HG03045 (cell line): ENCODE data around the gene SH3BP4.

ENCODE experiments used
- ATAC-seq: cut with Tn5 transposase; IDR thresholded peaks from one replicate; pipeline ENCODE4 v1.9.1; 2021; ENCODE audit warnings: mild to moderate bottlenecking, moderate library complexity; ENCODE audit not compliant: unreplicated experiment

Gene SH3BP4

GRCh38 chr2:234964631-234965461 is 13.0 kb downstream of the SH3BP4 start:
- no peak for ATAC-seq

DNA sequence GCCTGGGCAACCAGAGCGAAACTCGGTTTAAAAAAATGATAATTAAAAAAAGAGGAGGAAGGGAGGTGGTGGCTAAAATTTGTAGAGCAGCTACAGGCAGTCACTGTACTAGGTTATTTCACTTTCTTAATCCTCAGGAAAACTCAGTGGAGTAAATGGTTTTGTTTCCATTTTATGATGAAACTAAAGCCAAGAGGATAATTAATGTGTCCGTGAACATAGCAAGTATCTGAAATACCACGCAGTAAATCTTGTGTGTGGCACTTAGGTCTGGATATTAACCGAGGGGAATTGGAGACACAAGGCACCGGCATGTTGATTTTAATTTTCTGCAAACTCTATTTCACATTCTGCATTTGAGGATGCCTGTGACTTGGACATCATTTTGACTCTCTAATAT is 14.5 kb downstream of the SH3BP4 start:
- no peak for ATAC-seq

- ATAC-seq: no peak
These were observed 15.5 kb downstream of the SH3BP4 start for GRCh38 chr2:234967201-234967869.

DNA sequence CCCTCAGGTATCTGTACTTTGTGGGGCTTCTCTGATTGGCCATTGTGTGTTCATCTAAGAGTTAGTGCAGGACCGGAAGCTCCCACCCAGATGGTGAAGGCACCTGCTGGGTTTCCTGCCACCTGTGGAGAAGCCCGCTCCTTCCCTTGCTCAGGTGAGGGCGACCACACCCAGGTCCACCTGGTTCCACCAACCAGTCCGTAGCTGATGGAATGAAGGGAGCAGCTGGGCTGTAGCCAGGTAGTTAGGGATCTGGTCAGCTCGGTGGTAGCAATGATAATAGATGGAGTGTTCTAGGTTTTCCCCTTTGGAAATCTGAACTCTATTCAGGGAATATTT is 16.0 kb downstream of the SH3BP4 start:
- no peak for ATAC-seq

DNA sequence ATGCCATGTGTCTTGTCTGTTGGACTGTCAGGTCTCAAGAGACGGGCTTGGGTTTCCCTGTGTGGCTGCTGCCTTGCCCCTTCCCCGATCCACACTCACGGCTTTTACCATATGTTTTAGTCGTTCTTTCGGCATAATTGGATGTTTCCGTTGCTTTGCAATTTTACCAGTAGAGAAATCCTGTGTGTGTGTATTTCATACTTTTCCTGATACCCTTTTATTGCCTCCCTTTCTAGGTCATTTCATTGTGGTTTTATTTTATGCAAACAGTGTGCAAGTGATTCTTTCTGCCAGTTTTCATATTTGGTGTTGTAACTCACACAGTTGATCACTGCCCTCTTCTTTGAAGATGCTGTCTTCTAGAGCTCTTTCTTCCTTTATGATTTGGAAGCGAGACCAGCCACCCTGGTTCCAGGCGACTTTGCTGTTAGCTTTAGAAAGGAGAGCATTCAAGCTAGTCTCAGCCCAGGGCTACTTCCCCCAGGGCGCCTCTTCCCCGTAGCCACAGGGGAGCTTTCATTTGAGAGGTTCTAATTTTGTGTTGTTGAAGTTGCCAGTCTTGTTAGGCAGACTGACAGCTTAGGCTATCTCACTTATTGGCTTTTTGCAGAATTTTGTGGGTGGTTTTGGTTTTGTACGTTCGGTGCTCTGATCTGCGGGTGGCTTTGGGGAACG is 17.0 kb downstream of the SH3BP4 start:
- ATAC-seq: no peak

- no peak for ATAC-seq
These were observed 17.7 kb downstream of the SH3BP4 start for GRCh38 chr2:234969306-234970098.

DNA sequence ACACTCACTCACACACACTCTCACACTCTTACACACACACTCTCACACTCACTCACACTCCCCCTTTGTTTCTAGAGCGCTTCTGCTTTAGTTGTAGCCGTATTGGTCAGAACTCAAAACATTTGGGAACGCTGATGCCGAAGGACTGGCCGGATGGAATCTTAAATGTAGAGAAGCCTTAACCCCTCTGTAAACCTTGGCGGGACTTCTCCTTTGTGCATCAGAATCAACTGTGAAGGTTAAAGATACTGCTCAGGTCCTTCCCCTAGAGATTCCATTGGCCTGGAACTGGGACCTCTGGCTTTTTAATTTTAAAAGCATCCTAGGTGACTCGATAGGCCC is 18.3 kb downstream of the SH3BP4 start:
- ATAC-seq: no peak

DNA sequence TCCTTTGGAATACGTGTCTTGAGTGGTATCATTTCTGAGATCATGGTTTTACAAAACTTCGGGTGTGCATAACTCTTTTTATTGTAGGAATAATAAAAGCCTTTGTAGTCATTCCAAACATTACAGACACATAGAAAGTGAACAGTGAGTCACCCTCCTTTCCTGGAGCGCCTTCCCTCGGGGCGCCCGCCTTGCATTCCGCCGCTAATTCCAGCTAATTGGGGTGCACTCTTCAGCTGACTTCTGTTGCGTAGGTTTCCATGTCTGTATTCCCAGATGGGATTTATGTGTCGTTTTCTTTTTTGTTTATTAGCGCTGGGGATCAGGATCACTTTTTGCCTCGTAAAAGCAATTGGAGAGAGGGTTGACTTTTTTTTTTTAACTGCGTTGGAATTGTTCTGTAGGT is 18.7 kb downstream of the SH3BP4 start:
- ATAC-seq: no peak

DNA sequence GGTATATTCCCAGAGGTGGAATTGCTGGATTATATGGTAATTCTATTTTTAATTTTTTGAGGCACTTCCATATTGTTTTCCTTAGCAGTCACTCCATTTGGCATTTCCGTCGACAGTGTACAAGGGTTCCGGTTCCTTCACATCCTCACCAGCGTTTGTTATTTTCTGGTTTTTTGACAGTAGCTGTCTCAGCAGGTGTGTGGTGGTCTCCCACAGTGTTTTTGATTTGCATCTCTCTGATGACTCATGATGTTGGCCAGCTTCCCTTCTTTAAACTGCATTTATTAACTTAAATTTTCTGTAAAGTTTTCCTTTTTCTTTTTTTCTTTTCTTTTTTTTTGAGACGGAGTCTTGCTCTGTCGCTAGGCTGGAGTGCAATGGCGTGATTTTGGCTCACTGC is 19.7 kb downstream of the SH3BP4 start:
- no peak for ATAC-seq

GRCh38 chr2:234973008-234973407 is 21.2 kb downstream of the SH3BP4 start:
- ATAC-seq: no peak

DNA sequence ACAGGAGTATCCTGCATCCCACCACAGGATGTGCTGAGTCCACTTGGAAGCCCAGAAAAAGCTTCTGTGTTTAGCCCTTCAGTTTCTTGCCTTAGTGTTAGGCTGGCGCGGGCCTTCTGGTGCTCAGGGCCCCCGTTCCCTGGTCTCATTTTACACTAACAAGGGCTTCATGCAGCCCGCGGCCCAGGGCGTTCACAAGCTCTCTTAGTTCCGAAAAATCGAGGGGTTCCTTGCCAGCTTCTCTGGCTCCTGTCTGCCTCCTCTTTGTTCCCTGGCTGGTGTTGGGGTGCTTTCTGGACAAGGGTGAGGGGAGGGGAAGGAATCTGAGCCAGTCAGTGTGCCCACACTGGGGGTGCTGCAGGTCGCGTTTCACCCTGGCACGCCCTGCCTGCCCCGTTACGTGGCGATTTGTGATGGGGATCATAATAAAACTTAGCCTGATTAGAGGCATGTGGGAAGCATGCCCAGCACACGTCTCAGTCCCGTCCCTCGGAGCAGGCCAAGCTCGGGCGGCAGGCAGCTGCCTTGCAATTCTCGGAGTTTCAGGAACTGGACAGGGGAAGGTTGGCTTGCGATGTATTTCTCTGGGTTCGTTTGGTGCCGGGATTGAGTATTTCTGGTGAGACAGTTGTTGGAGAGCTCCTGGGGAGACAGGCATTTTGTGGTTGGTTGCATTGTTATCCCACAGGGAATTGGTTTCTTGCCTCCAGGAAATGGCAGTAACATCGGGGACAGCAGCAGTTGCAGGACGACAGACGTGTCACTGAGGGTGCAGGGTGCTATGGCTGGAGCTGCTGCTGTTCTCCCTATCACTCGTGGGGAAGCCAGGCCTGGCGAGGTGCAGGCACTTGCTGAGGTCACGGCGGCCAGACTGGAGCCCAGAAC is 22.9 kb downstream of the SH3BP4 start:
- ATAC-seq: no peak

GRCh38 chr2:234975611-234976010 is 23.8 kb downstream of the SH3BP4 start:
- ATAC-seq: no peak

DNA sequence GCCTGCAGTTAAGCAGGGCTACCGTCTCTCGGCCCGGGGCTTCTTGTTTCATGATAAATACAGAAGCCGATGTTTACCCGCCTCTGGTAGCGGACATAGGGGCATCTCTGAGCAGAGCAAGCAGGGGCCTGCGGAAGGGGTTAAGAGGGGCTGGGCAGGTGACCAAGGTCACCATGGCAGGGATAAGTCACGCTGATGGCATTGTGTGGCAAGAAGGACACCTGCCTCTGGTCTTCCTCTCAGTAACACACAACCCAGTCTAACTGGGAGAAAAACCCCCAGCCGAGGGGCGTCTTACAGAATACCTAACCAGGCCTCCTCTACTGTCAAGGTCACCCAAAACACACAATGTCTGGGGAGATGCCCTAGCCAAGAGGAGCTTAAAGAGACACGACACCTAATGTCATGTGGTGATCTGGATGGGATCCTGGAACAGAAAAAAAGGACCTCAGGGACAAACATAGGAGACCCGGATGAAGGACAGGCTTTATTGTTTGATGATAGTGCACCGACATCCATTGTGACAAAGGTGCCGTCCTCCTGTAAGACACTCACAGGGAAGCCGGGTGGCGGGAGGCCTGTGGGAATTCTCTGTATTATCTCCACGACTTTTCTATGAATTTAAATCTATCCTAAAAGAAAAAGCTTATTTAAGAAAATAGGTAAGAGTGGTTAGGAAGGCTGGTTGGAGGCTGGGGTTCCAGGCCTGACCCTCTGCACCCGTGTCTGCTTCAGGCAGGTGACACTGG is 24.8 kb downstream of the SH3BP4 start:
- ATAC-seq: no peak

DNA sequence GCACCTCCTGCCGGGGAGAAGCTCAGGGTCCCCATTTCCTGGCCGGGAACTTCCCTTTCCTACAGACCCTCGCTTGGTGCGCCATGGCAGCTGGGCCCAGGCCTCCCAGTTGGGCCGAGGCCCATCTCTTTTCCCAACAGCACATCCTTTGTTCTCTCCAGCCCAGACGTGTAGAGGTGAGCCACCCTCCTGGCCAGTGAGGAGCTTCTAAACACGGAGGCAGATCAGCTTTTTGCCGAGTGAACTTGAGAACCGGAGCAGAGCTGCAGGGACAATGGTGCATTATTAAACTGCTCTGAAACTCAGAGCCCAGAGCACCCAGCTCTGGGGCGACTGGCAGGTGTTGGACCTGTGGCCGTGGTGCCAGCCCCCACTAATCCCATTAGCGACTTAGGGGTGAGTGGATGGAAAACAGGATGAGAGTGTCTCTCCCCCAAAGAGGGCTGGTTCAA is 25.4 kb downstream of the SH3BP4 start:
- ATAC-seq: no peak

GRCh38 chr2:234978466-234979203 is 26.8 kb downstream of the SH3BP4 start:
- ATAC-seq: no peak

DNA sequence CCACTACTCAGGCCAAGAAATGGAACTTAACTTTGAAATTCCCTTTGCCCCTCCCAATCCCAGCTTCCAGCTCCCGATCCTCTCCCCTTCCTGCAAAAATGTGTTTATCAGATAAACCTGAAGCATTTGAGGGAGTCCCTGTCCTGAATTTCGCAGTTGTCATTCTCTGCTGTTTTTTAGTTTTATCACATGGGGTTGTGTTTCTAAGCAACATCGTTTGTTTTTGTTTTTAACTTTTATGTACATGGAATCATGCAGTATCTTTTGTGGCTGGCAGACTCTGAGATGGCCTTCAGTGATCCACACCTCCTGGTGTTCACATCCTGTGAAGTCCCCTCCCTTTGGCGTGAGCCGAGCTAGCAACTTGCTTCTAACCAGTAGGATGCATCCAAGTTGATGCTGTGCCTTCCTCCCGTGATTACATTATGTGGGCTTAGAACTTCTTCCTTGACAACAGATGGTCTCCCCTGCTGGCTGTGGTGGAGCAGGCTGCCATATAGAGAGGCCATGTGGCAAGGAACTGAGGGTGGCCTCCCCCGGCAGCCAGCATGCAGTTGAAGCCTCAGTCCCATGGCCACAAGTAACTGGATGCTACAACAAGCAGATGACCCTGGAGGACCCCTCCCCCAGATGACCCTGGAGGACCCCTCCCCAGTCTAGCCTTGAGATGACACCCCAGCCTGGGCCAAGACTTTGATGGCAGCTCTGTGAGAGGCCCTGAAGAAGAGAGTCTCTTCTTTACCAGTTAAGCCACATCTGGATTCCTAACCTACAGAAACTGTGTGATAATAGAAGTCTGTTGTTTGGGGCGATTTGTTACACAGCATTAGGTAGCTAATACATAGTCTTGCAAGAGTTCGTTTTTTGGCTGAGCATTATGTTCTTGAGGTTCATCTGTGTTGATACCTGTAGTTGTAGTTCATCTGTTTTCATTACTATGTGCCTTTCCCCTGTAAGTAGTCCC is 27.7 kb downstream of the SH3BP4 start:
- ATAC-seq: no peak

DNA sequence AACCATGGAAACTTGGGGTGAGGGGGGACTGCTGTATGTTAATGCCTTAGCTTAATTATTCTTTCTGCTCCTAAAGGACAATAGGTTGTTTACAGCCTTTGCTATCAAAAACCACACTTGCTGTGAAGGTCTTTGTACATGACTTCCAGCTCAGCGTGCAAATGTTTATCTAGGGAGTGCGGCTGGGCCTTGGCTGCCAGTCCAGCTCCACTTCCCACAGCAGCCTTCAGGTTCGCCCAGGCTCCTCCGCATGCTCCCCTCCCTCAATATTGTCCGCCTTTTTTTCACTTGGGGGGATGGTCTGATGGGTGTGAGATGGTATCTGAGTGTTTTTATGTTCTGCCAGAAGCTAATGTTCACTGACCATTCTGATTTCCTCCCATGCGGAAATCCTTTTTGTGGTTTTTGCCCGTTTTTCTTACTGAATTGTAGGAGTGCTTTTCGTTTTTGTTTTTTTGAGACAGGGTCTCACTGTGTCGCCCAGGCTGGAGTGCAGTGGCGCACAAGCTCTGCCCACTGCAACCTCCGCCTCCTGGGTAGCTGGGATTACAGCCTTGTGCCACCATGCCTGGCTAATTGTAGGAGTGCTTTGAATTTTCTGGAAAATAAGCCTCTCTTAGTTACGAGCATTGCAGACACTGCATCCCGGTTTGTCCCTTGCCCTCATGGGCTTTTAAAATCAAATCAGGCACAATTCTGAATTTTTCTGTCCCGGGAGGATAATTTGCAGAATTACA is 28.8 kb downstream of the SH3BP4 start:
- ATAC-seq: no peak
